T-helper 2 cell (primary cell): ENCODE data around the gene AADACL4.
"Not testable (repeated sequence)": the region's sequence is repeated elsewhere in the genome, so short reads cannot be mapped to it uniquely, and the experiment has no call there.

Source experiments
- DNase-seq, 5 experiments: peaks; one replicate each; pipeline versions ENCODE4 v3.0.0 to v3.0.0-alpha.2; 2012 to 2022

Gene AADACL4

GRCh38 chr1:12658531-12659453 lies 14.9 kb downstream of the AADACL4 start:
- DNase-seq = peak; percentile 19 to 55 (median 49)

GRCh38 chr1:12661606-12662219 lies 17.8 kb downstream of the AADACL4 start:
- no peak for DNase-seq

- DNase-seq = no peak
Observed at GRCh38 chr1:12662556-12662955, 18.7 kb downstream of the AADACL4 start.

- no peak for DNase-seq
Observed at GRCh38 chr1:12665511-12665910, 21.6 kb downstream of the AADACL4 start.

GRCh38 chr1:12666141-12666735 lies 22.4 kb downstream of the AADACL4 start:
- no peak for DNase-seq

- DNase-seq = no peak
Observed at GRCh38 chr1:12669529-12670068, 25.7 kb downstream of the AADACL4 start.

- DNase-seq = no peak
Observed at GRCh38 chr1:12674358-12674757, 30.5 kb downstream of the AADACL4 start.

GRCh38 chr1:12676122-12676521 lies 32.2 kb downstream of the AADACL4 start:
- not testable (repeated sequence) for DNase-seq

- DNase-seq = no peak
Observed at GRCh38 chr1:12677565-12677964, 33.7 kb downstream of the AADACL4 start.

- no peak for DNase-seq
Observed at GRCh38 chr1:12678350-12678749, 34.5 kb downstream of the AADACL4 start.

- DNase-seq = no peak
Observed at GRCh38 chr1:12678820-12679219, 34.9 kb downstream of the AADACL4 start.

GRCh38 chr1:12690156-12690555 lies 46.3 kb downstream of the AADACL4 start:
- no peak for DNase-seq

GRCh38 chr1:12692967-12693782 lies 49.3 kb downstream of the AADACL4 start:
- no peak for DNase-seq

- no peak for DNase-seq
Observed at GRCh38 chr1:12696658-12697057, 52.8 kb downstream of the AADACL4 start.

- no peak for DNase-seq
Observed at GRCh38 chr1:12697397-12697796, 53.5 kb downstream of the AADACL4 start.

- DNase-seq = no peak
Observed at GRCh38 chr1:12703821-12704451, 60.1 kb downstream of the AADACL4 start.

- DNase-seq = no peak
Observed at GRCh38 chr1:12706061-12706460, 62.2 kb downstream of the AADACL4 start.

- no peak for DNase-seq
Observed at GRCh38 chr1:12708396-12709090, 64.7 kb downstream of the AADACL4 start.

- DNase-seq = no peak
Observed at GRCh38 chr1:12709091-12709491, 65.2 kb downstream of the AADACL4 start.

- DNase-seq = no peak
Observed at GRCh38 chr1:12709696-12710095, 65.8 kb downstream of the AADACL4 start.

- no peak for DNase-seq
Observed at GRCh38 chr1:12711536-12711935, 67.7 kb downstream of the AADACL4 start.
